GM12878 (cell line): ENCODE results near the gene UHRF1. TPM values are rescaled to one million over a fixed set of nuclear protein-coding genes. Genes with fewer than 3 reads are reported as not detected.

Source experiments
- ATAC-seq: fragments of 200-7000 bp; cut with Tn5 transposase; 3 replicates; pipeline ENCODE4 v1.9.1; 2020; ENCODE audit warnings: mild to moderate bottlenecking, moderate library complexity
- BruUV-seq: library from RNA; stranded (reverse); fragments of 400-500 nt; replicated peaks from 2 replicates; lab custom pipeline; 2021; lab: Mats Ljungman, UMichigan
- CTCF ChIA-PET: fragments of 300-600 bp; sonication (Branson Sonifier 250); formaldehyde crosslinking; extraction: SDS; loops from one replicate; lab custom pipeline; 2021; ENCODE audit warnings: inconsistent platforms; lab: Yijun Ruan, JAX
- POLR2A ChIA-PET: fragments of 350-600 bp; formaldehyde crosslinking; extraction: SDS; loops from one replicate; lab custom pipeline; 2021; ENCODE audit warnings: inconsistent platforms; lab: Charles Lee
- RAD21 ChIA-PET: fragments of 300-600 bp; sonication (Branson Sonifier 250); formaldehyde crosslinking; loops from one replicate; lab custom pipeline; 2023; ENCODE audit warnings: antibody characterized with exemption; ENCODE audit not compliant: unreplicated experiment; lab: Charles Lee
- SMC1A ChIA-PET: fragments of 300-600 bp; sonication (Branson Sonifier 250); formaldehyde crosslinking; loops from one replicate; lab custom pipeline; 2023; ENCODE audit not compliant: unreplicated experiment, uncharacterized antibody; lab: Charles Lee
- DNase-seq: peaks from one replicate; pipeline ENCODE4 v3.0.0-alpha.2; 2011; ENCODE audit warnings: low read depth, low spot score
- FAIRE-seq: peaks from 3 replicates; lab custom pipeline; 2011; peaks lifted over from hg19 to GRCh38; lab: Jason Lieb, UNC
- H2AFZ ChIP-seq: 2 replicates; pipeline ENCODE4 v1.6.0; 2011; ENCODE audit warnings: low read depth, low read length, control low read depth; ENCODE audit not compliant: control insufficient read depth
- H3K27ac ChIP-seq: 2 replicates; pipeline ENCODE4 v1.5.1; 2011; ENCODE audit warnings: control low read depth; ENCODE audit not compliant: control insufficient read depth, insufficient read depth
- H3K27me3 ChIP-seq, 2 experiments: replicated peaks in 1 of 2; 2 replicates each; pipeline versions ENCODE4 v1.6.0 to v1.6.1; 2011; ENCODE audit warnings: low read length in 1 of 2; ENCODE audit not compliant: control insufficient read depth in 2 of 2, insufficient read depth in 2 of 2
- H3K36me3 ChIP-seq, 2 experiments: 2 replicates each; pipeline ENCODE4 v1.5.1; 2011; ENCODE audit warnings: low read length in 1 of 2; ENCODE audit not compliant: control insufficient read depth in 2 of 2, insufficient read depth in 2 of 2
- H3K4me1 ChIP-seq: 2 replicates; pipeline ENCODE4 v1.6.1; 2011; ENCODE audit warnings: mild to moderate bottlenecking, low read length, moderate library complexity, mixed read lengths; ENCODE audit not compliant: control insufficient read depth, insufficient read depth
- H3K4me2 ChIP-seq: 2 replicates; pipeline ENCODE4 v1.6.0; 2011; ENCODE audit warnings: control low read depth; ENCODE audit not compliant: control insufficient read depth, insufficient read depth
- H3K4me3 ChIP-seq: fragments of 200-600 bp; sonication (generic); 2 replicates; pipeline ENCODE4 v1.5.1; 2016
- H3K79me2 ChIP-seq: 2 replicates; pipeline ENCODE4 v1.6.0; 2011; ENCODE audit warnings: low read length; ENCODE audit not compliant: control insufficient read depth, insufficient read depth
- H3K9ac ChIP-seq: 2 replicates; pipeline ENCODE4 v1.8.0; 2011; ENCODE audit warnings: low read length, control low read depth, mixed read lengths; ENCODE audit not compliant: control insufficient read depth, insufficient read depth
- H3K9me3 ChIP-seq: replicated peaks from 3 replicates; pipeline ENCODE4 v1.5.1; 2011; ENCODE audit warnings: mild to moderate bottlenecking, low read length; ENCODE audit not compliant: control insufficient read depth, insufficient read depth
- H4K20me1 ChIP-seq: 2 replicates; pipeline ENCODE4 v1.6.0; 2011; ENCODE audit not compliant: control insufficient read depth, insufficient read depth
- BCL11A ChIP-seq: IDR thresholded peaks from 2 replicates; pipeline ENCODE4 v1.6.1; 2011; ENCODE audit warnings: low read depth, low read length
- BCL3 ChIP-seq: IDR thresholded peaks from 2 replicates; pipeline ENCODE4 v1.6.1; 2011; ENCODE audit warnings: borderline replicate concordance, low read depth, mild to moderate bottlenecking, moderate library complexity, low read length; ENCODE audit not compliant: insufficient read depth, poor library complexity, severe bottlenecking
- BHLHE40 ChIP-seq, 2 experiments: fragments of 450-650 bp in 1 of 2; IDR thresholded peaks; 2 replicates each; pipeline ENCODE4 v1.6.1; 2011 to 2017; ENCODE audit warnings: low read depth in 2 of 2, borderline replicate concordance in 1 of 2, improper control_type of control experiment in 1 of 2, low read length in 1 of 2, mild to moderate bottlenecking in 1 of 2
- CHD1 ChIP-seq: IDR thresholded peaks from 2 replicates; pipeline ENCODE4 v1.6.1; 2012; ENCODE audit warnings: low read depth, low read length, improper control_type of control experiment
- GATAD2B ChIP-seq: fragments of 450-650 bp; conservative IDR thresholded peaks from 2 replicates; pipeline ENCODE4 v1.6.1; 2017; ENCODE audit warnings: low read depth, mild to moderate bottlenecking, moderate library complexity
- MAX ChIP-seq: IDR thresholded peaks from 2 replicates; pipeline ENCODE4 v1.6.1; 2012; ENCODE audit warnings: low read depth, low read length, improper control_type of control experiment
- MEF2A ChIP-seq: IDR thresholded peaks from 2 replicates; pipeline ENCODE4 v1.6.1; 2011; ENCODE audit warnings: low read depth, mild to moderate bottlenecking, low read length, moderate library complexity; ENCODE audit not compliant: insufficient read depth
- MYB ChIP-seq: fragments of 150-350 bp; IDR thresholded peaks from 2 replicates; pipeline ENCODE4 v1.6.1; 2014; ENCODE audit warnings: mild to moderate bottlenecking, low read depth, low read length, borderline replicate concordance
- ZBTB33 ChIP-seq: fragments of 450-650 bp; IDR thresholded peaks from 2 replicates; pipeline ENCODE4 v1.6.1; 2017; ENCODE audit warnings: mild to moderate bottlenecking
- ZNF207 ChIP-seq: fragments of 450-650 bp; IDR thresholded peaks from 2 replicates; pipeline ENCODE4 v1.6.1; 2014; ENCODE audit warnings: antibody characterized with exemption, mild to moderate bottlenecking, borderline replicate concordance
- WGBS: methylation state at CpG from one replicate; pipeline ENCODE4 v1.1.6; 2016; ENCODE audit warnings: low lambda C conversion rate; ENCODE audit not compliant: insufficient replicate concordance, insufficient coverage; ENCODE audit errors: missing lambda C conversion rate; 5-methylcytosine and 5-hydroxymethylcytosine counted together
- in situ Hi-C: fragments of 300-500 bp; cut with MboI; formaldehyde crosslinking; loops from 9 replicates; pipeline ENCODE4 v1.14.3; 2018; ENCODE audit warnings: mixed read lengths
- intact Hi-C: fragments of 100-400 bp; cut with micrococcal nuclease; formaldehyde crosslinking; loops from one replicate; pipeline ENCODE4 v1.14.2; 2022; ENCODE audit not compliant: unreplicated experiment
- polyA plus RNA-seq, 11 experiments: library from polyadenylated mRNA; depleted of rRNA in 4 of 11; unstranded in 6 of 11; stranded (reverse) in 5 of 11; fragments of >200 nt; fragmentation: Nextera tagmentation in 4 of 11; fragmentation: Illumina TruSeq in 1 of 11; extraction: Ambion mirVana in 4 of 11; extraction: Trizol in 1 of 11; gene quantifications; 1 replicate in 1 of 11; 2 replicates in 10 of 11; pipeline versions ENCODE4 v1.2.1 to v1.2.3, GENCODE V29; 2011 to 2016; ENCODE audit warnings: inconsistent platforms in 2 of 11, missing spikeins in 2 of 11, low read depth in 1 of 11
- total RNA-seq, 4 experiments: library from RNA; depleted of rRNA in 3 of 4; stranded (reverse); fragments of >200 nt in 3 of 4; fragmentation: Illumina TruSeq in 1 of 4; extraction: Trizol in 1 of 4; gene quantifications; 2 replicates each; pipeline versions ENCODE4 v1.2.1 to v1.2.3, GENCODE V29; 2013 to 2021

UHRF1 gene
- total and polyA plus RNA-seq, 10 of the 15 experiments (the other 5 are each of a cell fraction or from before 2014, with no cell fraction given) = 13.0 to 109 (median 37.7) TPM

- CTCF ChIA-PET = interaction anchor here (1.0 to 2.0 kb wide), 2 partner anchors 99 to 117 kb away, joined by 3 to 10 read pairs; partner anchors contain the start of gene FEM1A
- H3K27me3 ChIP-seq = no peaks in the 10 kb centered on the region
- H3K4me1 ChIP-seq = peaks cover 22% of the 10 kb centered on the region
- ATAC-seq (no peak), FAIRE-seq (no peak), DNase-seq (no peak)
- peaks cover 34% of the 10 kb centered on the region for H3K79me2 ChIP-seq
- no peak overlapping the region for H3K4me2 ChIP-seq
- TF ChIP-seq BHLHE40 (IDR thresholded peaks at IDR 0.05; ENCODE audit: borderline replicate concordance in 1 of 2, low read depth in 2 of 2, low read length in 1 of 2) (no peak), MEF2A (no peak), ZNF207 (no peak), MYB (no peak), GATAD2B (no peak), MAX (no peak), CHD1 (no peak), BCL11A (no peak), BCL3 (no peak), ZBTB33 (no peak)
- in situ Hi-C loops = no loop called here
- H3K9me3 ChIP-seq = no peaks in the 10 kb centered on the region
- no peak overlapping the region for H3K9ac ChIP-seq
- H3K4me3 ChIP-seq = no peak overlapping the region
- RAD21 ChIA-PET = no interaction called here
- no peak overlapping the region for H3K27ac ChIP-seq
- no TSS peak for BruUV-seq
- H4K20me1 ChIP-seq = no peaks in the 10 kb centered on the region
- intact Hi-C loops = no loop called here
- 91% methylated on average over 5 of the region's 5 CpGs for WGBS
- peaks cover 0 to 10% of the 10 kb centered on the region in 2 experiments; a peak in 2 of 4 replicates for H3K36me3 ChIP-seq
- POLR2A ChIA-PET = interaction anchor here (0.6 to 0.8 kb wide), 2 partner anchors 8 to 41 kb away, joined by 3 to 5 read pairs; partner anchors contain the start of gene PLIN3
- no peak overlapping the region for H2AFZ ChIP-seq
- SMC1A ChIA-PET = no interaction called here
Measured at GRCh38 chr19:4908360-4908759, 941 bp upstream of the UHRF1 start.
